Left cardiac atrium (tissue), 4 donors: Measurements from ENCODE around the gene ANAPC5. TPM values are rescaled to one million over a fixed set of nuclear protein-coding genes. Genes with fewer than 3 reads are reported as not detected.
A peak's percentile ranks its signal among the peaks of the same experiment; 100 is the strongest.
"Not testable (repeated sequence)": the region's sequence is repeated elsewhere in the genome, so short reads cannot be mapped to it uniquely, and the experiment has no call there.

Experiments used
- ATAC-seq, 2 donors: fragments of 200-7000 bp; cut with Tn5 transposase; one replicate each; pipeline ENCODE4 v1.9.1; 2020; ENCODE audit warnings: mild to moderate bottlenecking in 2 of 2, moderate library complexity in 2 of 2
- DNase-seq: peaks from one replicate; pipeline ENCODE4 v3.0.0-alpha.2; 2020
- intact Hi-C, 2 donors: fragments of 100-400 bp; cut with DNase I; formaldehyde crosslinking; loops; one replicate each; pipeline versions ENCODE4 v1.14.1 to v1.15.1; 2022 to 2023
- total RNA-seq, 2 donors: library from RNA; stranded (reverse); fragmentation: NEBNext Ultra II Directional; extraction: Animal tissue kit (Norgen Biotek cat#: 25700); gene quantifications; one replicate each; pipeline ENCODE4 v1.2.1, GENCODE V29; 2021
- donor health status: DM: no; HTN: yes; CAD: no.
- donor health status: DM: no; HTN: yes; CAD: no; lungs with severe emphysema.
- donor health status: DM: yes; HTN: yes; CAD: no.
- donor health status: Dilated cardiomyopathy.

Gene ANAPC5
- total RNA-seq, 2 donors from 2014 or later: 51.9 to 65.0 TPM

DNA sequence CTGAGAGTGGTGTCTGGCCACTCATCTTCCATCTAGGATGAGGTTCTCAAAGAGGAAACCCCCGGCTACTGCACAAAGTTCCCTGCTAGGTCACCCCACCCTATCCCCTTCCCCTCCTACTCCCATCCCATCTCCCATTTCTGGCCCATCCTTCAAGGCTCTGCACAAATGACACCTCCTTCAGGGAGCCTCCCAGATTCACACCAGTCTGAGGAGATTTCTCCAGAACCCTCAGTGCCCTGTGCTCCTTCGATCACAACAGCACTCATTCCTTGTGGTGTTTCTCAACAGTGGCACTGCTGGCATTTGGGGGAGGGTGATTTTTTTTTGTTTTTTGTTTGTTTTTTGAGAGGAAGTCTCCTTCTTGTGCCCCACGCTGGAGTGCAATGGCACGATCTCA lies 58.6 kb downstream of the ANAPC5 start:
- no peak for DNase-seq
- ATAC-seq: no peak
- intact Hi-C loops: no loop called here

DNA sequence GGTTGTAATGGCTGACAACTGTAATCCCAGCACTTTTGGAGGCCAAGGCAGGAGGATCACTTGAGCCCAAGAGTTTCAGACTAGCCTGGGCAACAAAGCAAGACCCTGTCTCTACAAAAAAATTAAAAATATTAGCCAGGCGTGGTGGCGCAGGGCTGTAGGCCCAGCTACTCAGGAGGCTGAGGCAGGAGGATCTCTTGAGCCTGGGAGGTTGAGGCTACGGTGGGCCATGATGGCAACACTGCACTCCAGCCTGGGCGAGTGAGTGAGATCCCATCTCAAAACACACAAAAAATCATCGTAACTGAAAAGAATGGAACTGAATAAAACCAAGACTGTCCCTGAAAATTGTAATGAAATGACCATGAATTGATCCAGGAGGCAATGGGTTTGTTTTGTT lies 61.8 kb downstream of the ANAPC5 start:
- intact Hi-C loops: no loop called here
- DNase-seq (no peak), ATAC-seq (no peak)

DNA sequence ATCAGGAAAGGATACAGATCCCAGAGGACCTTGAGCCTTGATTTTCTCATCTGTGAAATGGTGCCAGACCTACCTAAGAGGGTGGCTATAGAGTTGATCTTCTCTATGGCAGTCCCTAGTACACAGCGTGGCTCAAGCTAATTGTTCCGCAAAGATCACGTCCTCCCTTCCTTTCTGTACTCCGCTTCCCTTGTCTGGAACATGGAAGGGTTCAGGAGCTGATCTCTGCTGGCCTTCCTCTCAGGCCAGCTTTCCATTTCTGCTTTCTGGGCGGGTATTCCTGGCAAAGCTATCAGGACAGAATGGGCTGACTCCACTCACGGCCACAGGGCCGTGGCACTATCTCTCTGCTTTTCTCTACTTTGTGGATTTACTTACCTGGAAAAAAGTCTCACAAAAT lies 62.2 kb downstream of the ANAPC5 start:
- peak in 1 of 2 donors; percentile 10 for ATAC-seq
- no peak for DNase-seq
- intact Hi-C loops: no loop called here

DNA sequence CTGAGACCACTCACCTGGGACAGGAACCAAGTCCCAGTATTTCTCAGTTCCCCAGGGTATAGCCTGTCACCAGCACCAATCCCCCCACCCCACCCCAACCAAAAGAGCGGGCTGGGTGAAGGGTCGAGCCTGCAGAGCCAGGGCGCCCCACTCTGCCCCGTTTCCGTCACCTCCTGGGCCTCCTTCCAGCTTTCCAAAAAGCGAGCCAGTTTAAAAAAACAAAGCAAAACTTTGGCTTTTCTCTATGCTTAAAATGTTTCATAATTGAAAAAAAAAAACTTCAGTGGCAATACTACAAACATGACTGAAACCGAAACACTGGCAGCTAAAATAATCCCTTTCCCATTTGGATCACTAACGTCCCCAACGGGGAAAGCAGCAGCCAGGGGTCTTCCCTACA lies 63.2 kb downstream of the ANAPC5 start:
- DNase-seq (peak; percentile 47), ATAC-seq (peak; percentile 53 to 88)
- intact Hi-C loops: no loop called here

- ATAC-seq: no peak
- no peak for DNase-seq
- intact Hi-C loops: no loop called here
These were observed 63.9 kb downstream of the ANAPC5 start for GRCh38 chr12:121288158-121288845.

DNA sequence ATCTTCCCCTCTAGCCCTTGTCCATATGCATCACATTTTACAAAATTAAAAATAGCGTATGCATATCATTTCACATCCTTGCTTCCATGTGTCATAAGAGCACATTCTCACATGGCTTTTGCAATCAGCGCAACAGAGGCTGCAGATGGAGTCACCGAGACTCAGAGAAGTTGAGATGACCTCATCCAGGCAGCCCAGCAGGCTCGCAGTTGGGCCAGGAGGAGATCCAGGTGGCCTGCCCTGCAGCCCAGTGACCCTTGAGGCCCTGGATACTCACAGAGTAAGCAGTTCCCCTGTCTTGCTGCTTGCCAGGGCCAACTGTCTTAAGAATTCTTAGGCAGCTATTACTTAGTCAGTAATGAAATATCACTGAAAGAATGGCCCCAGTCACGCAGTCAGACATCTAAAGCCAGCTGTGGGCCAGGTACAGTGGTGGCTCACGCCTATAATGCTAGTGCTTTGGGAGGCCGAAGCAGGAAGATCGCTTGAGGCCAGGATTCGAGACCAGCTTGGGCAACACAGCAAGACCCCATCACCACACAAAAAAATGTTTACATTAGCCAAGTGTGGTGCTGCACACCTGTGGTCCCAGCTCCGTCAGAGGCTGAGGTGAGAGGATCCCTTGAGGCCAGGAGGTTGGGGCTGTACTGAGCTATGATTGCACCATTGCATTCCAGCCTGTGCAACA lies 64.8 kb downstream of the ANAPC5 start:
- no peak for ATAC-seq
- intact Hi-C loops: no loop called here
- DNase-seq: no peak

DNA sequence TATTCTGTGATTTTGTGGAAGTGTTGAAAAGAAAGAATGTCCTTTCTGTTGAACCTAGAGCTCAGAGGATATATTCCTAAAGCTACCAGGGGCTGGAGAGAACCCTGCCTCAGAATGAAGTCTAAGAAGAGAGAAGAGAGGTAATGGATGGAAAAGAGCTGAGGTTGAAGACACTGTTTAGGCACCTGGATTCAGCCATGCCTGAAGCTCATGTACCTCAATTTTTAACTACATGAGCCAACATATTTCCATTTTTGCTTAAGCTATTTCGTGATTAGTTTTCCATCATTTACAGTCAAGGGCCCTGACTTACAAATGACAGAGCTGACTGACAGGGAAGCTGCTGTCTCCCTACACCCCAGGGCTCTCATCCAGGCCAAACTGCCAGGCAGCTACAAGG lies 66.4 kb downstream of the ANAPC5 start:
- intact Hi-C loops: no loop called here
- DNase-seq: no peak

GRCh38 chr12:121284551-121285390 lies 67.4 kb downstream of the ANAPC5 start:
- ATAC-seq: peak in 1 of 2 donors; percentile 6
- DNase-seq: peak; percentile 41
- intact Hi-C loops: no loop called here

More for the DNA sequence above, 66.4 kb downstream of the ANAPC5 start:
- ATAC-seq: no peak

GRCh38 chr12:121283841-121284240 lies 68.4 kb downstream of the ANAPC5 start:
- intact Hi-C loops: no loop called here
- ATAC-seq (no peak), DNase-seq (no peak)

GRCh38 chr12:121283388-121283787 lies 68.8 kb downstream of the ANAPC5 start:
- ATAC-seq (no peak), DNase-seq (no peak)
- intact Hi-C loops: no loop called here

GRCh38 chr12:121282910-121283309 lies 69.3 kb downstream of the ANAPC5 start:
- DNase-seq: peak; percentile 25
- ATAC-seq, intact Hi-C loops: not testable (repeated sequence)

DNA sequence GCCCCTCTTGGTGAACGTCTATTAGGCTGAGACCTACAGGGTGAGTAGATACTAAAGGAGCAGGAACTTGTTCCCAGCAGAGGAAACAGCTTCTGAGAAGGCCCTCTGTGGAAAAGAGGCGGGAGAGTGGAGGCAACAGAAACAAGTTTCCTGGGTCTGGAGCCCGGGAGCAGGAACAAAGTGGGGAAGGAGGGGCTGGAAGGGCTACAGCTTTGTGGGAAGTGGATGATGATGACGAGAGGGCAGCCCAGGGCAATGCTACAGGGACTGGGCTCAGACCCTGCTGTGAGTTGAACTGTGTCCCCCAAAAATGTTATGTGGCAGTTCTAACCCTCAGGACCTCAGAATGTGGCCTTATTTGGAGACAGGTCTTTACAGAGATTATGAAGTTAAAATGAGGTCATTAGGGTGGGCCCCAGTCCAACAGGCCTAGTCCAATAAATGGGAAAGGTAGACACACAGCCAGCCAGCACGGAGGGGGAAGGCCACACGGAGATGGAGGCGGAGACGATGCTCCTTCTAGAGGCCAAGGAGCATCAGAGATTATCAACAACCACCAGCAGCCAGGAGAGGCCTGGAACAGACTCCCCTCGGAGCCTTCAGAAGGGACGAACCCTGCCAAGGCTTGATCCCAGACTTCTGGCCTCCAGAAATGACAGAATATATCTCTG lies 70.0 kb downstream of the ANAPC5 start:
- ATAC-seq: peak in 1 of 2 donors; percentile 25
- peak; percentile 32 for DNase-seq
- intact Hi-C loops: no loop called here

- ATAC-seq, DNase-seq, intact Hi-C loops: not testable (repeated sequence)
These were observed 71.1 kb downstream of the ANAPC5 start for GRCh38 chr12:121281116-121281515.

GRCh38 chr12:121280531-121280930 lies 71.7 kb downstream of the ANAPC5 start:
- not testable (repeated sequence) for ATAC-seq, DNase-seq

GRCh38 chr12:121279507-121279915 lies 72.7 kb downstream of the ANAPC5 start:
- peak; percentile 64 for DNase-seq
- intact Hi-C loops: no loop called here
- ATAC-seq: peak; percentile 48 to 65

More at GRCh38 chr12:121280531-121280930, 71.7 kb downstream of the ANAPC5 start:
- intact Hi-C loops: not testable (repeated sequence)

DNA sequence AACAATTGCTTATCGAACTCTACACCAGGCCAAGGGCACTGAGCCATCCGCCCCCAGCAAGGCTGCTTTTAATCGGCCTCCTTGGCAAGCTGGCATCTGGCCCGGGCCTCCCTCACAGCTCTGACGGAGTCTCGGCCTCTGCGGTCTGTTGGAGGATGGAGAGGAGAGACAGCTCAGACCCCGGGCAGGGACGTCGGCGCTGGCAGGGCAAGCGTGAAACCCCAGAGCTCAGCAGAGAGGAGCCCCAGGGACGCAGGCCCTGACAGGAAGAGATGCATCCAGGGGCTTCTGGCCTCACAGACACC lies 73.2 kb downstream of the ANAPC5 start:
- ATAC-seq (peak; percentile 58 to 63), DNase-seq (peak; percentile 72)
- intact Hi-C loops: no loop called here

- ATAC-seq (peak; percentile 20 to 36), DNase-seq (peak; percentile 25)
- intact Hi-C loops: no loop called here
These were observed 73.8 kb downstream of the ANAPC5 start for GRCh38 chr12:121278169-121279070.

DNA sequence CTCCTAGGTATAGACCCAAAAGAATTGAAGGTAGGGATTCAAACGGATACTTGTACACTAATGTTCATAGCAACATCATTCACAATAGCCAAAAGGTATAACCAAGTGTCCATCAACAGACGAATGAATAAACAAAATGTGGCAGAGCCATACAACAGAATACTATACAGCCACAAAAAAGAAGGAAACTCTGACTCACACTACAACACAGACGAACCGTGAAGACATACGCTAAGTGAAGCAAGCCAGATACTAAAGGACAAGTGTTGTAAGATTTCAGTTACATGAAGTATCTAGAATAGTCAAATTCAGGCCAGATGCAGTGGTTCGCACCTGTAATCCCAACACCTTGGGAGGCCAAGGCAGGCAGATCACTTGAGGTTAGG lies 74.8 kb downstream of the ANAPC5 start:
- intact Hi-C loops: no loop called here
- no peak for ATAC-seq
- no peak for DNase-seq
